ENCODE measurements around the gene ZNF865.

GRCh38 chr19:55581823-55582223 lies 23.6 kb upstream of the ZNF865 start:
- TF ChIP-seq CTCF (IDR thresholded peaks at IDR 0.05) (no peak), POLR2A (IDR thresholded peaks at IDR 0.05) (no peak)

Data from body of pancreas (tissue), 4 donors.